ENCODE measurements around the gene FCRL6.

- TF ChIP-seq CTCF (IDR thresholded peaks at IDR 0.05; ENCODE audit: insufficient read depth, low read length, poor library complexity, severe bottlenecking) (no peak), EZH2phosphoT487 (conservative IDR thresholded peaks at IDR 0.05; ENCODE audit: low read length) (no peak)
Measured at GRCh38 chr1:159839116-159839849, 37.1 kb downstream of the FCRL6 start.
